K562 (cell line): ENCODE results near the gene GPR108.

Experiments
- CLOCK ChIP-seq: fragments of 250-450 bp; sonication (Bioruptor Pico); IDR thresholded peaks from 2 replicates; pipeline ENCODE4 v1.4.0; 2020; ENCODE audit warnings: mild to moderate bottlenecking, moderate library complexity, borderline replicate concordance
- CTCF ChIP-seq, 3 experiments: IDR thresholded peaks in 2 of 3; conservative IDR thresholded peaks in 1 of 3; 2 replicates each; pipeline ENCODE4 v1.5.1; 2011 to 2012; ENCODE audit warnings: low read length in 3 of 3, mild to moderate bottlenecking in 3 of 3, control low read depth in 2 of 3, improper control_type of control experiment in 1 of 3, inconsistent platforms in 1 of 3, low read depth in 1 of 3, mixed read lengths in 1 of 3, moderate library complexity in 1 of 3; ENCODE audit not compliant: insufficient read depth in 2 of 3
- EGR1 ChIP-seq: fragments of 450-650 bp; conservative IDR thresholded peaks from 2 replicates; pipeline ENCODE4 v1.6.1; 2017; ENCODE audit warnings: mild to moderate bottlenecking
- FOSL1 ChIP-seq: fragments of 200-800 bp; sonication (Bioruptor generic); conservative IDR thresholded peaks from 2 replicates; pipeline ENCODE4 v1.6.1; 2016; ENCODE audit warnings: missing genetic modification characterization, missing compliant biosample characterization
- NFE2L1 ChIP-seq: fragments of 450-650 bp; IDR thresholded peaks from 2 replicates; pipeline ENCODE4 v1.6.1; 2016; ENCODE audit warnings: missing genetic modification characterization, low read depth, mild to moderate bottlenecking, missing compliant biosample characterization, moderate library complexity, borderline replicate concordance
- PHTF2 ChIP-seq: fragments of 250-450 bp; sonication (Bioruptor Pico); IDR thresholded peaks from 2 replicates; pipeline ENCODE4 v1.5.0; 2021; ENCODE audit warnings: mild to moderate bottlenecking
- POLR2AphosphoS5 ChIP-seq: IDR thresholded peaks from 2 replicates; pipeline ENCODE4 v1.6.1; 2011; ENCODE audit warnings: mild to moderate bottlenecking, low read depth, low read length, moderate library complexity; ENCODE audit not compliant: control insufficient read depth, insufficient read depth
- ZFP91 ChIP-seq: sonication (generic); formaldehyde crosslinking; IDR thresholded peaks from 2 replicates; pipeline ENCODE4 v1.8.0; 2022; ENCODE audit warnings: mild to moderate bottlenecking, missing genetic modification reagents
- ZNF12 ChIP-seq: sonication (generic); formaldehyde crosslinking; IDR thresholded peaks from 2 replicates; pipeline ENCODE4 v1.4.0; 2020; ENCODE audit warnings: mild to moderate bottlenecking, missing genetic modification reagents
- ZNF431 ChIP-seq: sonication (generic); formaldehyde crosslinking; IDR thresholded peaks from 2 replicates; pipeline ENCODE4 v1.8.0; 2022; ENCODE audit warnings: mild to moderate bottlenecking, missing genetic modification reagents

DNA sequence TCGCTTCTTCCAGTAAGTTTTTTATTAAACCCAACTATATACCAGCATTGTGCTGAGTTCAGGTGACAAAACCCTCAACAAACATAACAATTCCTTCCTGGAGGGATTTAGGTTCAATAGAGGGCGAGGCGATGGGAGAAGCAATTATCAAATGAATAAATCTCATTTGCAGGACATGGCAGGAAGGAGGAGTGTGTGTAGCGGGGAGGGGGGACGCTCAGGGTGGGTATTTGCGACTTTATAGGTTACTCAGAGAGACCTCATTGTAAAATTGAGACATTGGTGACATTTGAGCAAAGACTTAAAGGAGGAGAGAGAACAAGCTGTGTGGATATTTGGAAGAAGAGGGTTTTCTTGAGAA is 20.8 kb downstream of the GPR108 start:
- no peak for TF ChIP-seq EGR1
- TF ChIP-seq POLR2AphosphoS5, result no peak
- TF ChIP-seq CLOCK (CRISPR knock-in tag), result no peak
- no peak for TF ChIP-seq ZFP91 (CRISPR knock-in tag)
- TF ChIP-seq PHTF2 (CRISPR knock-in tag), result no peak
- TF ChIP-seq ZNF431 (CRISPR knock-in tag), result no peak
- TF ChIP-seq NFE2L1 (tag), result no peak
- no peak for TF ChIP-seq CTCF (IDR thresholded peaks at IDR 0.05 in 2 of 3, conservative IDR thresholded peaks at IDR 0.05 in 1 of 3; ENCODE audit: insufficient read depth in 2 of 3, low read depth in 1 of 3, low read length in 3 of 3)
- TF ChIP-seq FOSL1 (tag), result no peak
- no peak for TF ChIP-seq ZNF12 (CRISPR knock-in tag)
